ENCODE results near the gene KLHL29.

KLHL29 gene

DNA sequence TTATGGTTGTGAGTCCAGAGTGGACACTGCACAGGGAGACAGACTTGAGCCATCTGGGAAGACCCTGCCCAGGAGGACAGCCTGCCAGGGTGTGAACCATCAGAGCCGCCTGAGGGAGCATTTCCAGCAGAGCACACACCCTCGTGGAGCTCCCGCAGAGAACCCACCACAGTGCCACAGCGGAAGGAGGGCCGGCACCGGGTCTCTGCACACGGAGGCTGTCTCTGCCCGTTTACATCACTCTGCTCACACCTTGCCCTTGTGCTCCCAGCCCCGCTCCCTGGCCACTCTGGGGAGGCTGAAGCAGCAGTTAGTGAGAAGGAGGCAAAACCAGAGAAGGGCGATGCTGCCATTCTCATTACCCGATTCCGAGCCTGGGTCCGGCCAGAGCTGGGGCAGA, 161.9 kb downstream of the KLHL29 start:
- no peak overlapping the region for H3K4me3 ChIP-seq (ENCODE audit: low read depth, low read length)
- no peak for DNase-seq (ENCODE audit: low read depth)
- TF ChIP-seq, protein P1, sequence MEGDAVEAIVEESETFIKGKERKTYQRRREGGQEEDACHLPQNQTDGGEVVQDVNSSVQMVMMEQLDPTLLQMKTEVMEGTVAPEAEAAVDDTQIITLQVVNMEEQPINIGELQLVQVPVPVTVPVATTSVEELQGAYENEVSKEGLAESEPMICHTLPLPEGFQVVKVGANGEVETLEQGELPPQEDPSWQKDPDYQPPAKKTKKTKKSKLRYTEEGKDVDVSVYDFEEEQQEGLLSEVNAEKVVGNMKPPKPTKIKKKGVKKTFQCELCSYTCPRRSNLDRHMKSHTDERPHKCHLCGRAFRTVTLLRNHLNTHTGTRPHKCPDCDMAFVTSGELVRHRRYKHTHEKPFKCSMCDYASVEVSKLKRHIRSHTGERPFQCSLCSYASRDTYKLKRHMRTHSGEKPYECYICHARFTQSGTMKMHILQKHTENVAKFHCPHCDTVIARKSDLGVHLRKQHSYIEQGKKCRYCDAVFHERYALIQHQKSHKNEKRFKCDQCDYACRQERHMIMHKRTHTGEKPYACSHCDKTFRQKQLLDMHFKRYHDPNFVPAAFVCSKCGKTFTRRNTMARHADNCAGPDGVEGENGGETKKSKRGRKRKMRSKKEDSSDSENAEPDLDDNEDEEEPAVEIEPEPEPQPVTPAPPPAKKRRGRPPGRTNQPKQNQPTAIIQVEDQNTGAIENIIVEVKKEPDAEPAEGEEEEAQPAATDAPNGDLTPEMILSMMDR (IDR thresholded peaks at IDR 0.05; ENCODE audit: low read depth, low read length, missing control alignments): no peak

DNA sequence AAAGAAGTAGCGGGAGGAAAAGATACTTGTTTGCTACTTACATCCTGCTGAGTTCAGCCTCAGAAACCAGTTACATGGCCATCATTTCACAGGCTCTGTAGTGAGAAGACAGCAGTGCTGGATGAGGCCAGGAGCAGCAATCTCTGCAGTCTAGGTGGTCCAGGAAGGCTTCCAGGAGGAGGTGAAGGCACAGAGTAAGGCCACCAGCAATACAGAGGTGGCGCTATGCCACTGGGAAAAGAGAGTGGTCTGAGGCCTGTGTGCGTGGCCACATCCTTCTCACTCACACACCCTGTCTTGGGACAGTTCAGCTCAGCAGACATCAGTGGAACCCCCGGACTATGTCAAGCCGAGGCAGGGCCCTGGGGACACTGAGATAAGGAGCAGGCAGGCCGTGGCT, 162.7 kb downstream of the KLHL29 start:
- no peak overlapping the region for H3K4me3 ChIP-seq (ENCODE audit: low read depth, low read length)
- DNase-seq (ENCODE audit: low read depth): no peak
- TF ChIP-seq, protein P1 (IDR thresholded peaks at IDR 0.05; ENCODE audit: low read depth, low read length, missing control alignments): no peak

DNA sequence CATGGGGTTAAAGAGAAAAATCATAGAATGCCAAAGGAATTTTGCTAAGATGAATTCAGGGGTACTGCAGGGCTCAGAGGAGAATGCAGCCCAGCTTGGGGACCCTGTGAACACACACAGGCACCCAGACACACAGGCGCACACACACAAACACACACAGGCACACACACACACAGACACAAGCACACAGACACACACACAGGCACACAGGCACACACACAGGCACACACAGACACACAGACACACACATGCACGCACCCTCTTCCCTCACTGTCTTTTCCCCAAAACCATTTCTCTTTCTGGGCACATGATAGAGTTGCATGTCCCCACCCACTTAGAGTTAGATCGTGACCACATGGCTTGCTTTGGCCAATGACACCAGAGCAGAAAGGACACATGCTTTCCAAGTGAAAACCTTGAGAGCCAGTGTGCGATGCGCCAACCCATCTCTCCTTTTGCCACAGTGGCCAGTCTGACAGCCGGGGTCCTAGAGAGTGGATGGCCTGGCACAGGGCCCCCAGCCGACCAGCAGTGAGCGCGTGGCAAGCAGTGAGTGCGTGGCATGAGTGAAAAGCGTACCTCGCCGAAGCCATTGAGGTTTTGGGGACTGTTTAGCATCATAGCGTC, 163.3 kb downstream of the KLHL29 start:
- H3K4me3 ChIP-seq (ENCODE audit: low read depth, low read length): no peak overlapping the region
- TF ChIP-seq, protein P1 (IDR thresholded peaks at IDR 0.05; ENCODE audit: low read depth, low read length, missing control alignments): no peak
- no peak for DNase-seq (ENCODE audit: low read depth)

DNA sequence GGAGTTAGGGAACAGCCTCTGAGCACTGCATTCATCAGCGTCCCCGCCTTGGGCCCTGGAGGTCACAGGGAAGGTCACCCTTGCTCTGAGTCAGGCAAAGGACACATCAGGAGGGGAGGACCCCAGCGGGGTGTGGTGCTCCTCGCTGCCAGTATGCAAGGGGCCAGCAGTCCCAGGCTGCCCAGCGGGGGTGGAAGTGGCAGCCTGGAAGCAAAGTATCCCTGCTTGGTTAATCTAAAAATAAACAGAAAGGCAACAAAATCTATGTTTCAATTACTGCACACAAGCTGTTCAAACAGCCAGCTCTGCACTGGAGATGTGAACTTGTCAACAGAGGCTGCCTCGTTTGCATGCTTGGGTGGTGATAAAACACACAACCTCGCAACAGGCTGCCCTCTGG, 164.1 kb downstream of the KLHL29 start:
- TF ChIP-seq, protein P1 (IDR thresholded peaks at IDR 0.05; ENCODE audit: low read depth, low read length, missing control alignments): no peak
- no peak overlapping the region for H3K4me3 ChIP-seq (ENCODE audit: low read depth, low read length)
- DNase-seq (ENCODE audit: low read depth): no peak

DNA sequence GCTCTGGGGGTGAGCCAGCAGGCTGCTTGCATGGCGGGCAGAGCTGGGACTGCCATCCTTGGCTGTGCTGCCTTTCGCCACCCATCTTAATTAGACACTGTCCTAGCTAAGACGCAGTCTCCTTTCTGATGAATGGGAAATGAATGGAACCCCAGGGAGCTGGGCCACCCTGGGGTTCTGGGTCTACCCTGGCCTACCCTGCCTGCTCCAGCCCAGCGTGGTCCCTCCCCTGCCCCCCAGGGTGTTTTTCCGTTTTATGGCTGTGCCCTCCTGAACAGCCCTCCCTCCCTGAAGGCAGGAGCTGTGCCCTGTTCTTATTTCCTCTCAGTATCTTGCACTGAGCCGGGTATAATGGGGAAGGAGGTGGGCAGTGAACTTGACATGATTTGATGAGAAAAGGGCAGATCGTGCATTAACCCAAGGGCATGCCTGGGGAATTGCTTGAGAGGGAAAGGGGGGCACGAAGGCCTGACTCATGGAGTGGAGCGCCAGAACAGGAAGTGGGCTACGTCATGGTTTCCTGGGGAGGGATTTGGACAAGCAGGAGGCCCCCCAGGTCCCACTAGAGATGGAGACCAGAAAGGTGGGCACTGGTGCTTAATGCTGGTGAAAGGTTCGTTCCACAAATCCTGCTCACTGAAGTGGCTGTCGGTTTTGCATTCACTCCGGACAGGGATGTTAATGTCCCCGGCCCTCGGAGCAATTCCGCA, 165.0 kb downstream of the KLHL29 start:
- no peak for DNase-seq (ENCODE audit: low read depth)
- no peak overlapping the region for H3K4me3 ChIP-seq (ENCODE audit: low read depth, low read length)
- TF ChIP-seq, protein P1 (IDR thresholded peaks at IDR 0.05; ENCODE audit: low read depth, low read length, missing control alignments): no peak

DNA sequence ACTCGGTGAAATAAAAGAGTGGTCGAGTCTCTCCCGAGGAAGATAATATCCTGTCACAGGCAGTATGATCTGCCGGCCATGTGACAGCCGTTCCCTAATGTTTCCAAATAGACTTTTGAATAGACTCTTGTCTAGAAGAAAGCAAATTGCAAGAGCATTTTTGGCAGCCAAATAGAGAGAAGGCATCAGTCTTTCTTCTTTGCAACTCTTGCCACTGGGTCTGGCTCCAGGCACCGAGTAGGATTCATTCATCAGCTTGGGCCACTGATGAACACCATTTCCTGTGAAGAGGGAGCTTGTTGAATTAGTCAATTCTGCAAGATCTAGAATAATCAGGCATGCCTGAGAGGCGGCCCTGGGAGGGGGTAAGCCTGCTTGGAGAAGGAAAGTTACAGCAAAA, 165.6 kb downstream of the KLHL29 start:
- DNase-seq (ENCODE audit: low read depth): no peak
- TF ChIP-seq, protein P1 (IDR thresholded peaks at IDR 0.05; ENCODE audit: low read depth, low read length, missing control alignments): no peak

DNA sequence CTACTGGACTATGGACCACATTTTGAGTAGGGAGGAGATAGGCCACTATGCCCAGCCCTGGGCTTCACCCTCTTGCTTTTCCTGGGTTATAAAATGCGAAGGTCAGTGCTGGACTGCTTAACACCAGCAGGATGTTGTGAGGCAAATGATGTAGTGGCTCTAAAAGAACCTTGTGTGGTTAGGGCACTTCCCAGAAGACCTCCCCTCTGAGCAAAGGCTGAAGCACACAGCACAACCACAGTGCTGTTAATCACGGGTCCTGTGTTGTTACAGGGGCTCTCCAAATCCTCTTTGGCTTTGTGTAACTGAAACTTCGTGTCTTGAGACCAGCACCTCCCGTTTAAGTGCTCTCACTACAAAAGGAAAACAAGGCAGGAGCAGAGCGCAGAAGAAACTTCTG, 166.9 kb downstream of the KLHL29 start:
- TF ChIP-seq, protein P1 (IDR thresholded peaks at IDR 0.05; ENCODE audit: low read depth, low read length, missing control alignments): no peak
- no peak for DNase-seq (ENCODE audit: low read depth)
- H3K4me3 ChIP-seq (ENCODE audit: low read depth, low read length): no peak overlapping the region

More for the DNA sequence above, 165.6 kb downstream of the KLHL29 start:
- H3K4me3 ChIP-seq (ENCODE audit: low read depth, low read length): no peak overlapping the region
